GM12878 (cell line): ENCODE data around the gene TFCP2. TPM values are rescaled to one million over a fixed set of nuclear protein-coding genes. Genes with fewer than 3 reads are reported as not detected.
A peak's percentile ranks its signal among the peaks of the same experiment; 100 is the strongest.

Experiments
- ATAC-seq: fragments of 200-7000 bp; cut with Tn5 transposase; 3 replicates; pipeline ENCODE4 v1.9.1; 2020; ENCODE audit warnings: mild to moderate bottlenecking, moderate library complexity
- BruUV-seq: library from RNA; stranded (reverse); fragments of 400-500 nt; replicated peaks from 2 replicates; lab custom pipeline; 2021; lab: Mats Ljungman, UMichigan
- CTCF ChIA-PET: fragments of 300-600 bp; sonication (Branson Sonifier 250); formaldehyde crosslinking; extraction: SDS; loops from one replicate; lab custom pipeline; 2021; ENCODE audit warnings: inconsistent platforms; lab: Yijun Ruan, JAX
- POLR2A ChIA-PET: fragments of 350-600 bp; formaldehyde crosslinking; extraction: SDS; loops from one replicate; lab custom pipeline; 2021; ENCODE audit warnings: inconsistent platforms; lab: Charles Lee
- RAD21 ChIA-PET: fragments of 300-600 bp; sonication (Branson Sonifier 250); formaldehyde crosslinking; loops from one replicate; lab custom pipeline; 2023; ENCODE audit warnings: antibody characterized with exemption; ENCODE audit not compliant: unreplicated experiment; lab: Charles Lee
- SMC1A ChIA-PET: fragments of 300-600 bp; sonication (Branson Sonifier 250); formaldehyde crosslinking; loops from one replicate; lab custom pipeline; 2023; ENCODE audit not compliant: unreplicated experiment, uncharacterized antibody; lab: Charles Lee
- DNase-seq: peaks from one replicate; pipeline ENCODE4 v3.0.0-alpha.2; 2011; ENCODE audit warnings: low read depth, low spot score
- FAIRE-seq: peaks from 3 replicates; lab custom pipeline; 2011; peaks lifted over from hg19 to GRCh38; lab: Jason Lieb, UNC
- H2AFZ ChIP-seq: 2 replicates; pipeline ENCODE4 v1.6.0; 2011; ENCODE audit warnings: low read depth, low read length, control low read depth; ENCODE audit not compliant: control insufficient read depth
- H3K27ac ChIP-seq: 2 replicates; pipeline ENCODE4 v1.5.1; 2011; ENCODE audit warnings: control low read depth; ENCODE audit not compliant: control insufficient read depth, insufficient read depth
- H3K27me3 ChIP-seq, 2 experiments: replicated peaks in 1 of 2; 2 replicates each; pipeline versions ENCODE4 v1.6.0 to v1.6.1; 2011; ENCODE audit warnings: low read length in 1 of 2; ENCODE audit not compliant: control insufficient read depth in 2 of 2, insufficient read depth in 2 of 2
- H3K36me3 ChIP-seq, 2 experiments: 2 replicates each; pipeline ENCODE4 v1.5.1; 2011; ENCODE audit warnings: low read length in 1 of 2; ENCODE audit not compliant: control insufficient read depth in 2 of 2, insufficient read depth in 2 of 2
- H3K4me1 ChIP-seq: 2 replicates; pipeline ENCODE4 v1.6.1; 2011; ENCODE audit warnings: mild to moderate bottlenecking, low read length, moderate library complexity, mixed read lengths; ENCODE audit not compliant: control insufficient read depth, insufficient read depth
- H3K4me2 ChIP-seq: 2 replicates; pipeline ENCODE4 v1.6.0; 2011; ENCODE audit warnings: control low read depth; ENCODE audit not compliant: control insufficient read depth, insufficient read depth
- H3K4me3 ChIP-seq: fragments of 200-600 bp; sonication (generic); 2 replicates; pipeline ENCODE4 v1.5.1; 2016
- H3K79me2 ChIP-seq: 2 replicates; pipeline ENCODE4 v1.6.0; 2011; ENCODE audit warnings: low read length; ENCODE audit not compliant: control insufficient read depth, insufficient read depth
- H3K9ac ChIP-seq: 2 replicates; pipeline ENCODE4 v1.8.0; 2011; ENCODE audit warnings: low read length, control low read depth, mixed read lengths; ENCODE audit not compliant: control insufficient read depth, insufficient read depth
- H3K9me3 ChIP-seq: replicated peaks from 3 replicates; pipeline ENCODE4 v1.5.1; 2011; ENCODE audit warnings: mild to moderate bottlenecking, low read length; ENCODE audit not compliant: control insufficient read depth, insufficient read depth
- H4K20me1 ChIP-seq: 2 replicates; pipeline ENCODE4 v1.6.0; 2011; ENCODE audit not compliant: control insufficient read depth, insufficient read depth
- CREB1 ChIP-seq: IDR thresholded peaks from 2 replicates; pipeline ENCODE4 v1.6.1; 2012; ENCODE audit warnings: low read depth, mild to moderate bottlenecking, inconsistent platforms
- HDAC6 ChIP-seq: fragments of 200-600 bp; sonication (generic); IDR thresholded peaks from one replicate; pipeline ENCODE4 v1.8.0; 2017; ENCODE audit warnings: antibody characterized with exemption; ENCODE audit not compliant: unreplicated experiment
- POLR2A ChIP-seq: IDR thresholded peaks from 2 replicates; pipeline ENCODE4 v1.6.1; 2011; ENCODE audit warnings: low read depth, mild to moderate bottlenecking, low read length
- WGBS: methylation state at CpG from one replicate; pipeline ENCODE4 v1.1.6; 2016; ENCODE audit warnings: low lambda C conversion rate; ENCODE audit not compliant: insufficient replicate concordance, insufficient coverage; ENCODE audit errors: missing lambda C conversion rate; 5-methylcytosine and 5-hydroxymethylcytosine counted together
- in situ Hi-C: fragments of 300-500 bp; cut with MboI; formaldehyde crosslinking; loops from 9 replicates; pipeline ENCODE4 v1.14.3; 2018; ENCODE audit warnings: mixed read lengths
- intact Hi-C: fragments of 100-400 bp; cut with micrococcal nuclease; formaldehyde crosslinking; loops from one replicate; pipeline ENCODE4 v1.14.2; 2022; ENCODE audit not compliant: unreplicated experiment
- polyA plus RNA-seq, 11 experiments: library from polyadenylated mRNA; depleted of rRNA in 4 of 11; unstranded in 6 of 11; stranded (reverse) in 5 of 11; fragments of >200 nt; fragmentation: Nextera tagmentation in 4 of 11; fragmentation: Illumina TruSeq in 1 of 11; extraction: Ambion mirVana in 4 of 11; extraction: Trizol in 1 of 11; gene quantifications; 1 replicate in 1 of 11; 2 replicates in 10 of 11; pipeline versions ENCODE4 v1.2.1 to v1.2.3, GENCODE V29; 2011 to 2016; ENCODE audit warnings: inconsistent platforms in 2 of 11, missing spikeins in 2 of 11, low read depth in 1 of 11
- total RNA-seq, 4 experiments: library from RNA; depleted of rRNA in 3 of 4; stranded (reverse); fragments of >200 nt in 3 of 4; fragmentation: Illumina TruSeq in 1 of 4; extraction: Trizol in 1 of 4; gene quantifications; 2 replicates each; pipeline versions ENCODE4 v1.2.1 to v1.2.3, GENCODE V29; 2013 to 2021

TFCP2 gene
- total and polyA plus RNA-seq, 10 of the 15 experiments (the other 5 are each of a cell fraction or from before 2014, with no cell fraction given), result 5.8 to 29.7 (median 14.2) TPM

DNA sequence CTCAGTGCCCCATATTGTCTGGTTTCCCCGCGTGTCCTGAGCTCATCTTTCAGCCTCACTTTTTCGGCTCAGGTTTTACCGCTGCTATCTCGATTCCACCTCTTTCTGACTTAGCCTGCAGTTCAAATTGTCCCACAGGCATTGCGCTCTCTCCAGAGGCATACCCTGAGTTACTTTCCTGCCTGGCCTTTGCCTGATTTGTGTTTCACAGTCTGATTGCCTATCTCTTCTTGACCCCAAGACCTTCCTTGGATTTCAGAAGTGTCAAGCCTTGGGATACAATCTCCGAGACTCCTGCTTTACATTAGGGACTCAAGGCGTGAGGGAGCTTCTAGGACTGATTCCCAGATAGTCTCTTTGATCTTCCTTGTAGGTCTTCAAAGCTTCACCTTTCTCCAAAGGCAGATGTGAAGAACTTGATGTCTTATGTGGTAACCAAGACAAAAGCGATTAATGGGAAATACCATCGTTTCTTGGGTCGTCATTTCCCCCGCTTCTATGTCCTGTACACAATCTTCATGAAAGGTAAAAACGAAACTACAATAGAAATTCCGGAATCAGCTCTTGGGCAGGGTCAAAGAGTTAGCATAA is 124.2 kb downstream of the TFCP2 start:
- TF ChIP-seq CREB1 (peak; percentile 11; the same call in 1 of the 2 replicates), HDAC6 (no peak), POLR2A (no peak)
- TF ChIP-seq, all 136 proteins: peak for 1
- DNase-seq, result no peak
- Histone ChIP-seq H3K36me3 (peaks cover 0 to 6% of the 10 kb centered on the region in 2 experiments; a peak in 2 of 4 replicates), H3K27me3 (no peaks in the 10 kb centered on the region), H4K20me1 (no peaks in the 10 kb centered on the region), H3K27ac (peak overlapping the region; percentile 96), H3K4me2 (peak overlapping the region; percentile 88), H3K79me2 (peaks cover 25% of the 10 kb centered on the region), H3K4me1 (peaks cover 6% of the 10 kb centered on the region), H3K9me3 (no peaks in the 10 kb centered on the region), H3K4me3 (peak overlapping the region; percentile 94), H3K9ac (peak overlapping the region; percentile 99), H2AFZ (peak overlapping the region; percentile 94)
- FAIRE-seq, result no peak
- BruUV-seq, result TSS peak; percentile 77
- in situ Hi-C loops (loop anchor here (5.0 kb wide), 1 partner anchor 294 kb away; no protein-coding TSS in a partner anchor), intact Hi-C loops (loop anchor here (2.0 to 5.0 kb wide), 3 partner anchors 34 to 204 kb away; partner anchors contain the start of genes CSRNP2 and DAZAP2)
- ATAC-seq, result peak; percentile 9; the same call in 2 of the 3 replicates
- ChIA-PET CTCF (interaction anchor here (0.9 to 6.1 kb wide), 8 partner anchors 22 to 293 kb away, joined by 3 to 61 read pairs (median 4); partner anchors contain the start of genes POU6F1 and SLC11A2), SMC1A (interaction anchor here (0.5 to 1.5 kb wide), 13 partner anchors 11 to 362 kb away, joined by 3 to 9 read pairs (median 3); partner anchors contain the start of gene CSRNP2), POLR2A (interaction anchor here (0.6 to 1.6 kb wide), 8 partner anchors 22 to 293 kb away, joined by 3 to 7 read pairs (median 3); partner anchors contain the start of genes DAZAP2, POU6F1 and SLC11A2), RAD21 (interaction anchor here (0.8 to 4.2 kb wide), 7 partner anchors 27 to 292 kb away, joined by 3 to 26 read pairs (median 4); no protein-coding TSS in a partner anchor)
- 1% methylated on average over 14 of the region's 14 CpGs for WGBS
